Glomerular visceral epithelial cell (primary cell): Measurements from ENCODE around the gene TMEM225.
"Not testable (repeated sequence)": the region's sequence is repeated elsewhere in the genome, so short reads cannot be mapped to it uniquely, and the experiment has no call there.

ENCODE experiments used
- DNase-seq: peaks from one replicate; pipeline ENCODE4 v3.0.0-alpha.2; 2016; ENCODE audit errors: extremely low spot score

The TMEM225 gene, protein sequence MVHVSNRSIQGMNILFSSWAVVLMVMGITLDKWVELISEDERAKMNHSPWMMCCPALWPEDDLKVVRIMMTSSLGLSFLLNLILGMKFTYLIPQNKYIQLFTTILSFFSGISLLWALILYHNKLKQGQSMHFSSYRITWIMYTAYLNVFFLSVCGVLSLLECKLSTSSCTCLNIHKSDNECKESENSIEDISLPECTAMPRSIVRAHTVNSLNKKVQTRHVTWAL

DNA sequence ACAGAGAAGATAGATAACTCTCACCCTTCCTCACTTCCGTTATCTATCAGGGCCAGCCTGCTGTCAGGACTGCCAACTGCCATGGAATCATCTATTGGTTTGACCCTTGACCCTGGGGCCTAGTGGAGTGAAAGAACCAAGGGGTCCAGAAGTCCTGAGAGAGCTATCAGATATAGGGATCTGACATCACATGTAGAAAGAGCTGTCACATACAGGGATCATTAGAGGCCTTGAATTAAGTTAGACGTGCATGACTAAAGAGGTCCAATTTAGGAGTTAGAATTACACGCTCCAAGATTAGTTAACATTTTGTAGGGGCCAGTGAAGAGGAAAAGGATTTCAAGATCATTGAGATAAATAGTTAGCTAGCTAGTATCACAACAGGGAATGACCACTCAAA, at the start of gene TMEM225:
TMEM225 (minus strand) TSS at position 101 of the 400 bp plus-strand sequence. CDS start 245 bp downstream, outside the sequence.
- DNase-seq, result no peak

DNA sequence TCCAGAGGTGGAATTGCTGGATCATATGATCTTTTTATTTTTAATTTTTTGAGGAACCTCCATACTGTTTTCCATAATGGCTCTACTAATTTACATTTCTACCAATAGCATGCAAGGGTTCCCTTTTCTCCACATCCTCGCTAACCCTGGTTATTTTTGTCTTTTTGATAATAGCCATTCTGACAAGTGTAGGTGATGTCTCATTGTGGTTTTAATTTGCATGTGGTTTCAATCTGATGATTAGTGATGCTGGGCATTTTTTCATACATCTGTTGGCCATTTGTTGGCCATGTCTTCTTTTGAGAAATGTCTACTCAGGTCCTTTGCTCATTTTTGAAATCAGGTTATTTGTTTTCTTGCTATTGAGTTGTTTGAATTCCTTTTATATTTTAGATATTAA, 38.6 kb upstream of the TMEM225 start:
- DNase-seq, result no peak

DNA sequence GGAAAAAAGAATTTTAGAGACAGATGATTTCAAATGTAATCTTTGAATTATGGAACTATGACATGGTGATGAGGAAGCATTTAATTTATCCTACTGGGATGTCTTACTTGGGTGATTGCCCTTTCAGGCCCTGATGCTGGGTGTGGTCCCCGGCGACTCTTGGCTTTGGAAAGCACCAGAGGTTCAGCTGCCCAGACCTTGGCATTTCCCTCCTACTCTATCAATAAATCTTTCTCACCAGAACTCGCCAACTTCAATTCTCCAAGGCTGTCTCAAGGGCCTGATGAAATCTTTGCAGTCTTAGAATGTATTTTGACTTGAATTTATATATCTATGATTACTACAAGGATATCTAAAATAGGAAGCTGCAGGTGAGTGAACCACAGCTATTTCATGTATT, 35.5 kb upstream of the TMEM225 start:
- DNase-seq, result no peak

DNA sequence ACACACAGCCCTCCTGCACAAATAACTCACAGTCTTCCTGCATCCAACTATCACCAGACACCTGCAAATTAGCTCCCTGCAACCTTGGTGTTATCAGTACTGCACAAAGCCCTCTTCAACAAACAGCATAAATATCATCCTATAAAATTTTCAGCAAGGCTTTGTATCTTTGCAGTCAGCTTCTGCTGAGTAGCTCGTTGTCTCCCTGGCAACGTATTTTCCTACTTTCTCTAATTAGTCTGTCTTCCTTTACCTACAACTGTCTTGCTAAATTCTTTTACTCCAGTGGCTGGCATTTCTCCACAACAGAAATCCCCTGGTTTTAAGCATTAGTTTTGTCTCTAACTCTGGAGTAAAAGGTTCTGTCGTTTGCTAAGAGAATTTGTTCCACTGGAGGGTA, 20.4 kb upstream of the TMEM225 start:
- no peak for DNase-seq

DNA sequence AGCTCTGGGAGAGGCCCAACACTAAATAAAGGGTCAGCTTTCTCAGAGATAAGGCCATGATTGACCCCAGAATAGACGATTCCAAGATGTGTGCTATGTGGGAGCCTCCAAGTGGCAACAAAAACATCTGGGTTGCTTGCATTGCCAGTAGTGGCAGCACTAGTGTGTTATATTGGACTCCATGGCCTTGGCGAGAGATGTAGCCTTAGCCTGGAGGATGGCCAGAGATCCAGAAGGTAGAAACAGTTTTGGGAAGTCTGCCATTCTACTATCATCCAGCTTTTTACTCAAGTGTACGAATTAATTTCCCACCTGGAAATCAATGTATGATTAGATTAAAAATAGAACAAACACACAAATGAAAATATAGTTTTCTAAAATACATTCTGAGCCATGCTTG, 19.5 kb upstream of the TMEM225 start:
- DNase-seq, result no peak

DNA sequence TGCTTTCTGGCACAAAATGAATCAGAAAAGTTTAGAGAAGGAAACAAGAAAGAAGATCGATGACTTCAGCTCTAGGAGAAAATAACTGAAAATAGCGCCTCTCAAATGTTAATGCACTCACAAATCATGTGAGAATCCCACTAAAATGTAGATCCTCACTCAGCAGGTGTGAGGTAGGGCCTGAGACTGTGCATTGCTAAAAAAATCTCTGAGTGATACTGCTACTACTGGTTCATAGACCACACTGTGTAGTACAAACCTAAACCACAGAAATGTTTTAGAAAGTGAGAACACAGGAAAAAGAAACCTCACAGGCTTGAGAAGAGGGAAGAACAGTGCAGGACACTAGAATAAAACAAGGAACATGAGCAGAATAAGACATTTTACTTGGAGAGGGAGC, 18.5 kb upstream of the TMEM225 start:
- no peak for DNase-seq

DNA sequence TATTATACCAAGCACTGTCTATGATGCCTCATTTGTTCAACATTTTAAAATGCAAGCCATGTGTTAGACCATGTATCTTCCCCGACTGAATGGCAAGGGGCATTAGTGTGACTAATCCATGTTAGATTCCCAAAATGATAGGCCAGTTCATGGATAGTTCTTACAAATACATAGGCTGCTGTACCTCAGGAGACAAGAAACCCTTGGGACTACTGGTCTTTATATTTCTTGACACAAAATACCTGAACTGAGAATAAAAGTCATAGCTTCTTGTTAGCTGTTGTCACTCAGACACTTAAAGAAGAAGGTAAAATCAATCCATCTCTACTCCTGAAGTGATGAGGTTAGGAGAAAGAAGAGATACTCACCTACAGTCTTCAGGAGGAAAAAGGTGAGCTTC, 16.4 kb upstream of the TMEM225 start, which contains the start of gene OR8D4:
OR8D4 (plus strand) TSS at position 301 of the 400 bp plus-strand sequence. CDS start 4,265 bp downstream, outside the sequence.
- DNase-seq, result no peak

DNA sequence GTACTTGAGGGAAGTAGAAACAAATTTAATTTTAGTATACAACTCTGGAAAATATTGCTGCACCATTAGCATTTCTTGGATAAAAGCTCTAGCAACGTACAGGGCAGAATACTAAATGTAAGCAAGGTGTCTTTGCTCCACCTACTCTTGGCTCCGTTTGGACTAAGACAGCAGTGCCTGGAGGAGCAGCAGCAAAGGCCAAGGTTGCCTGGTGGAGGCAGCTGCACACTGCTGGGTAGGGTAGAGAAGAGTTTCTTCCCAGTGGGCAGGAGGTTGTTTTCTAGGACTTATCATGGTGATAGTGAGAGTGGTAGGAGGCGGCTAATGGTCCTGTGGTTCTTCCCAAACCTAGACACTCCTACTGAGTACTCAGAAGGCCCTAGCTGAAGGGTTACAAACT, 14.3 kb upstream of the TMEM225 start:
- DNase-seq, result no peak

DNA sequence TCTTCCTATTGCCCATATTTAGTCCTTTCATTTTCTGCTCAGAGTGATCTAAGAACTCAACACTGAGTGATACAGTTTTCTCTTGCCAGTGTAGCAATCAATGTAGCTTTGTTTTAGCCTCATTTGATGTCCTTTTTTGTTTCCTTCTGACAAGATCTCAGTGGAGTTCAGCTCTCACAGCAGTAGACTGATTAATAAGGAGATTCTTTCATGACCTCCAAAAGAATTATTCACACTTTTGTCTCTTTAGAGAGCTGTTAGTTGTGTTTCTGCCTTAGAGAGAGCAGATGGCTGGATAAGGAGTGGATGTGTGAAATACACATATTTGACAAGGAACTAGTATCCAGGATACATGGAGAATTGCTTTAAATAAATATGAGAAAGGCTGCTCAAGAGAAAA, 6.6 kb upstream of the TMEM225 start:
- DNase-seq, result no peak

DNA sequence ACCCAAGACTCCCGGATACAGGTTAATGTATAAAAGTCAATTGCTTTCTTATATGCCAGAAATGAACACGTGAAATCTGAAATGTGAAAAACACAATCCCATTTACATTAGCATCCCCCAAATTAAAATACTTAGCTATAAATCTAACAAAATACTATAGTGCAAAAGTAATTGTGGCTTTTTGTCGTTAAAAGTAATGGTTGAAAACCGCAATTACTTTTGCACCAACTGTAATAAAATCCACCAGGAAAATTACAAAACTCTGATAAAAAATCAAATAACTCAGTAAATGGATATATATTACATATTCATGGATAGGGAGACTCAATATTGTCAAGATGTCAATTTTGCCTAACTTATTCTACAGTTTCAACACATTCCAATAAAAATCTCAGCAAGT, 4.6 kb downstream of the TMEM225 start:
- no peak for DNase-seq

DNA sequence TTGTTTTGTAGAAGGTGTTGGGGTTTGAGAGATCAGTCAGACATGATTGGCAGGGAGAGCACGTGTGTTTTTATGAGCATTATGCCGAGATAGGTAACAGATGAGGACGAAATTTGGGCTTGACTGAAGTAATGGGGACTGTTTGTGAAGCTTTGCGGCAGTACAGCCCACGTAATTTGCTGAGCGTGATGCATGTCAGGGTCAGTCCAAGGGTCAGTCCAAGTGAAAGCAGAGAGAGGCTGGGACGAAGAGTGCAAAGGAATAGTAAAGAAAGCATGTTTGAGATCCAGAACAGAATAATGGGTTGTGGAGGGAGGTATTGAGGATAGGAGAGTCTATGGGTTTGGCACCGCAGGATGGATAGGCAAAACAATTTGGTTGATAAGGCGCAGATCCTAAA, 17.7 kb downstream of the TMEM225 start:
- not testable (repeated sequence) for DNase-seq

DNA sequence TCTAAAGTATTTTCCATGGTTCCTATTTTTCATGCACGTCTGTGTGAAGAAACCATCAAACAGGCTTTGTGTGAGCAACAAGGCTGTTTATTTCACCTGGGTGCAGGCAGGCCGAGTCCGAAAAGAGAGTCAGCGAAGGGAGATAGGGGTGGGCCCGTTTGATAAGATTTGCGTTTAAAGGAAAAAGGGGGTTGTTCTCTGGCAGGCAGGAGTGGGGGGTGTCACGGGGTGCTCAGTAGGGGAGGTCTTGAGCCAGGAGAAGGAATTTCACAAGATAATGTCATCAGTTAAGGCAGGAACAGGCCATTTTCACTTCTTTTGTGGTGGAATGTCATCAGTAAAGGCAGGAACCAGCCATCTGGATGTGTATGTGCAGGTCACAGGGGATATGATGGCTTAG, 20.2 kb downstream of the TMEM225 start:
- DNase-seq, result not testable (repeated sequence)

DNA sequence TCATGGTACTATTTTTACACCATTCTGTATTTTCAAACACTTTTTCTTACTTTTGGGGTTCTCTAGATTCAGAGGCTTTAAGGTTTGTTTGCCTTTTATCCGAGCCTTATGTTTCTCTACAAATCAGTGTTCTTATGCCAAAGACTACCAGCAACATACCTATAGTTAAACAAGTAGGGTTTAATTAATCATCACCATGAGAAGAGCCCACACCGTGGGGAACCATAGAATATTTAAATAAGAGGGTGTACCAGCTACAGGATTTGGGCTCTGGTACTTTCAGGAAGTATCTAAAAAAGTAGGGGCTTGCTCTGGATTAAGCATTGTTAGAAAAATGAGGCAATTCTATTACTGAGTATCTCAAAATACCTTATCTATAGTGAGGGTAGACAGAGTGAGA, 25.7 kb downstream of the TMEM225 start:
- no peak for DNase-seq

DNA sequence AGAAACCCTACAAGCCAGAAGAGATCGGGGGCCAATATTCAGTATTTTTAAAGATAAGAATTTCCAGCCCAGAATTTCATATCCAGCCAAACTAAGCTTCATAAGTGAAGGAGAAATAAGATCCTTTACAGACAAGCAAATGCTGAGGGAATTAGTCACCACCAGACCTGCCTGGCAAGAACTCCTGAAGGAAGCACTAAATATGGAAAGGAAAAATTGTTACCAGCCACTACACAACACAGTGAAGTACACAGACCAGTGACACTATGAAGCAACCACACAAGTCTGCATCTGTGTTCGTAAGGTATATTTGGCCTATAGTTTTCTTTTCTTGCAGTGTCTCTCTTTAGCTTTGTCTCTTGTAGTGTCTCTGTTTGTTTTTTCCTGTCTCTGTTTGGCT, 29.0 kb downstream of the TMEM225 start:
- no peak for DNase-seq

DNA sequence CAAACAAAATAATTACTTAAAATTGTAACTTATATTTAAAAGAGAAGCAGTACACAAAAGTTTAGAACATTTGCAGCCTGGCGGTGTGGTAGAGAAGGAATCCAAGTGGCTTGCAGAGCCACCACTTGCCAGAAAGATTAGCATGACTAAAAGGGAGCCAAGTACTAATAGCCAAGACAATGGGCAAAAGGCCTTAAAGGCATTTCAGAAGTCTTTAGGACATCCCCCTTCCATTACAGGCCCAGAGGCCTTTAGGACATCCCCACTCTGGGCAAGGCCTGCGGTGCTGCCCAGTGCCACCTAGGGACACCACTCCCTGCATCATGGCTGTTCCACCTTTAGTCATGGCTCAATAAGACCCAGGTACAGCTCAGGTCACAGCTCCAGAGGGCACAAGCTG, 32.4 kb downstream of the TMEM225 start:
- DNase-seq, result no peak

DNA sequence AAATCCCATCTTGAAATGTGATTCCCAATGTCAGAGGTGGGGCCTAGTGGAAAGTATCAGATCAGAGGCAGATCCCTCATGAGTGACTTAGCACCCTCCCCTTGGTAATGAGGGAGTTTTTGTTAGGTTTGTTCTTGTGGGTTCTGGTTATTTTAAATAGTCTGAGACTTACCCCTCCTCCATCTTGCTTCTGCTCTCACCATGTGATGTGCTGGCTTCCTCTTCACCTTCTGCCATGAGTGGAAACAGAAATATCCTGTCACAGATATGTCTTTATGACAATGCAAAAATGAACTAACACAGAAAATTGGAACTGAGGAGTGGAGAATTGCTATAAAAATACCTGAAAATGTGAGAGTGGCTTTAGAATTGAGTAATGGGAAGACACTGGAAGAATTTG, 33.1 kb downstream of the TMEM225 start:
- no peak for DNase-seq

DNA sequence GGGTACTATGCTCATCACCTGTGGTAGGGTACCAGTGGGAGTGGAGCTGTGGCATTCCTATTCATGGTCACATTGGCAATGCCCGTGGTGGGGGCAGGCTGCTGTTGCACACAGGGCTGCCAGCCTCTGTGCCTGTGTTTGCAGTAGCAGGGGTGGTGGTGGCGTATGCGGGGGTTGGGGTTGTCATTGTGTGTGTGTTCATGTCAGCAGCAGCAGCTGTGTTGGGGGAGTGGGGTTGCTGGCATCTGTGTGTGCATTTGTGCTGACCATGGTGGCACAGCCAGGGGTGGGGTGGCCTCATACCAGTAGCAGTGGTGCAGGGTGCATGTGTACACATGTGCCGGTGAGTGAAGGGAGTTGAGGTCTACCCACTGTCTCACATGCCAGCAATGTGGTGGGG, 34.4 kb downstream of the TMEM225 start:
- no peak for DNase-seq

DNA sequence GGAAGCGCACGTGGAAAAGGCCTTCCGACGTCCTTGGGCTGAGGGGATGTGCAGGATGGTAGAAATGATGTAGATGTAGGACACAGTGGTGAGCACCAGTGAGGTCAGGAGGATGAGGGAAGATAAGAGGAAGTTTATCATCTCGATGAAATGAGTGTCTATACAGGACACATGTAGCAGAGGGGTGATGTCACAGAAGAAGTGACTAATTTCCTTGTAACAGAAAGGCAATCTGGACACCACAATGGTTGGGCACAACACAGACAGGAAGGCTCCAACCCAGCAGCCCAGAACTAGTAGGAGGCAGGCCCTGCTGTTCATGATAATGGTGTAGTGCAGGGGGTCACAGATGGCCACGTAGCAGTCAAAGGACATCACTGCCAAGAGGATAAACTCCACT, 44.3 kb downstream of the TMEM225 start:
- DNase-seq, result no peak

DNA sequence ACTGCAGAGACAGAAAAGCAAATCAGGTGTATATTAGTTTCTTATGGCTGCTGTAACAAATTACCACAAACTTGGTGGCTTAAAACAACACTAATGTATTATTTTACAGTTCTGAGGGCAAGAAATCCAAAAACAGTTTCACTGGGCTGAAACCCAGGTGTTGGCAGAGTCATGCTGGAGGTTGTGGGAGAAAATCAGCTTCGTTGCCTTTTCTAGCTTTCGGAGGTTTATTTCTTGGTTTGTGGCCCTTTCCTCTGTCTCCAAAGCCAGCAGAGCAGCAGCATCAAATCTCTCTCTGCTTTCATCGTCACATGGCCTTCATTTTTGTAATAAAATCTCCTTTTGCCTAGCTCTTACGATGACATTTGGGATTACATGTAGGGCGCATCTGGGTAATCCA, 46.3 kb downstream of the TMEM225 start:
- no peak for DNase-seq

DNA sequence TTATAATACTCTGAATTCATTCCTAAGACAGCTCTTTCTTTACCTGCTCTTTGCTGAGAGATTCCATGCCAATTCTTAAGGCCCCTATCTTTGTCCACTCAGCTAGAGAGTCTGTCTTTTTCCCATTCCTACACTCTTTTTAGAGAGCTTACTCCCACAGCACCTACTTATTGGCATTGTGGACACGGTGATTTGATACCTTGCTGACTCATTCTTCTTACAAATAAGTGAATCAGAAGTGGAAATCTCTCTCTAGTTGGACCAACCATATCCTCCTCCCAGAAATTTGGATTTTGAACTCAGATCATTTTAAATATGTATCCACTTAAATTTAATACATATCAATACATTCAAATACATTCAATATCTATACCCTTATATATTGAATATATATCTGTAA, 46.8 kb downstream of the TMEM225 start:
- no peak for DNase-seq

DNA sequence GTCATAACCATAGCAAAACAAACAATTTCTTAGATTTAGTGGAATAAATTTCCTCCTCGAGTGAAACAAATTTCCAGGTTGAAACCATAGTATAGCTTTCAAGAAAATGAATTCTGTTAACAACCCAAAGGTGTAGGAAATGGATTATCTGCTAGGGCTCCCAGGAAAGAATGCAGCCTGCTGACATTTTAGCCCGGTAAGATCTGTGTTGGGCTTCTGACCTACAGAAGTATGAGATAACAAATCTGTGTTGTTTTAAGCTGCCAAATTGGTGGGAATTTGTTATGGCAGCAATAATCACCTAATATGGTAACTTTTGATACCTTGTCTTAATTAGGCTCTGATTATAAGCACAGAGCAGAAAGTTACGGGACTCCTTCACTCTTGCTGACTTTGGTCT, 47.3 kb downstream of the TMEM225 start:
- DNase-seq, result no peak

DNA sequence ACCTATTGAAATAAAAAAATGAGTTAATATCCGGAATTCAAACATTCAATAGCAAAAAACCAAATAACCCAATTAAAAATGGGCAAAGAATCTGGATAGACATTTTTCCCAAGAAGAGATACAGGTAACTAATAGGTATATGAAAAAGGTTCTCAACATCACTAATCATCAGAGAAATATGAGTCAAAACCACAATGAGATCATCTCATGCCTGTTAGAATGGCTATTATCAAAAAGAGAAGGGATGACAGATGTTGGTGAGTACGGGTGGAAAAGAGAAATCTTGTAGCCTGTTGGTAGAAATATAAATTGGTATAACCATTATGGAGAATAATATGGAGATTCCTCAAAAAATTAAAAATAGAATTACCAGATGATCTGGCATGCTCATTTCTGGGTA, 52.4 kb downstream of the TMEM225 start:
- no peak for DNase-seq
